HG02763 (cell line): ENCODE measurements around the gene ABCD4.
A peak's percentile ranks its signal among the peaks of the same experiment; 100 is the strongest.

Source experiments
- ATAC-seq: cut with Tn5 transposase; IDR thresholded peaks from one replicate; pipeline ENCODE4 v1.9.1; 2021; ENCODE audit warnings: mild to moderate bottlenecking, moderate library complexity; ENCODE audit not compliant: unreplicated experiment

The ABCD4 gene

DNA sequence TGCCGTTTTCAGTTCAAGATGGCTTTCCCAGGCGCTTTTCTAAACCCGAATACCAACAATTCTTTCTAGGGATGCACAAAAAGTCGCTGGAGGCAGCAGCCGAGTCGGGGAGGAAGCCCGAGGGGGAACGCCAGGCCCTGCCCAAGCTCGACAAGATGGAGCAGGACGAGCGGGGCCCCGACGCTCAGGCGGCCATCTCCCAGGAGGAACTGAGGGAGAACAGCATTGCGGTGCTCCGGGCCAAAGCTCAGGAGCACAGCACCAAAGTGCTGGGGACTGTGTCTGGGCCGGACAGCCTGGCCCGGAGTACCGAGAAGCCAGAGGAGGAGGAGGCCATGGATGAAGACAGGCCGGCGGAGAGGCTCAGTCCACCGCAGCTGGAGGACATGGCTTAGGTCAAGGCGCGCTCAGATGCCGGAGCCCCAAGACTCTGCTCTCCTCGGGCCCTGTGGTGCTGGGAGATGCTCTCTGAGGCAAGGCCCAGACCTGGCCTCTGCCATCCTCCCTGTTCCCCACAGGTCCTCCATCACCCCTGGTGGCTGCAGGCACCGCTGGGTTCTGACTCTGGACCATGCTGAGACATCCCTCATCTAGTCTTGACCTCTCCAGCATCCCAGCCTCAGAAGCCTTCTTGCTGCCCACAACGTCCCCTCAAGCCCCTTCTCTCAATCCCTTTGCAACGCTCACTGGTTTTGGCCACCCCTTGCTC lies 42.1 kb downstream of the ABCD4 start:
- ATAC-seq: no peak

- ATAC-seq: no peak
Measured at GRCh38 chr14:74259513-74259912, 43.2 kb downstream of the ABCD4 start.

GRCh38 chr14:74258764-74259035 lies 44.0 kb downstream of the ABCD4 start:
- no peak for ATAC-seq

DNA sequence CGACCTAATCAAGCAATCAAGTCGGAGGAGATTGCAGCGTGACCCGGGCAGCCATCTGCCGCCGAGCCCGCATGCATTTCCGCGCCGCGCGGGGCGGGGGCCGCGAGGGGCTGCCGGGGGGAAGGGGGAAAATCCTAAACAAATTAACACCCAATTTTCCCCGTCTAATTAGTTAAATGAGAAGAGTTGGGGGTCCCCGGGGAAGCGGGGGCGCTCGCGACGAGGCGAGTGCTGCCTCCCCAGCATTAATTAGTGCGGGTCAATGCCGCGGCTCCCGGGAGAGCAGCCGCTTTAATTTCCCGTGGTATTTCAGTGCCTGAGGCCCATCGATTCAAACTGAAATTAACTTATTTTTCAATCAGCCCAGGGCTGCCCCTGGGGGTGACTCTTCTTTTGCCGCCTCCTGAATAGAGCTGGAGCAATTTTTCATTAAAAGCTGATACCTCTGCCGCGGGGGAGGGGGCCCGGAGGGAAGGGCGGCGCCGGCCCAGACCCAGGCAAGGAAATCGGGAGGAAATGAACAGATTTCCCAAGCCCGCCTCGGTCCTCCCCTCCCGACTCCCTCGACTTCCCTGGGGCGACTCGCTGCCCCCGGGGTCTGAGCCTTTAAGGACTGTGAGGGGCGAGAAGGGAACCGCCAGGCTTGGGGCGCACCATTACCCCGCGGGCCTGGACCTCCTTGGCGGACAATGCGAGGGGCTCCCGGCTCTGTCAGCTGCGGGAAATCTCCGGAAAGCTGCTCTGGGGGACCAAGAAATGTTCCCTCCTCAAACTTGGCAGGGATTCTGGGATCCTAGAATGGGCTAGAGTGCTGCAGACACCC lies 44.6 kb downstream of the ABCD4 start:
- ATAC-seq: no peak

GRCh38 chr14:74257078-74257940 lies 45.4 kb downstream of the ABCD4 start:
- peak; percentile 72 for ATAC-seq

GRCh38 chr14:74255281-74255680 lies 47.5 kb downstream of the ABCD4 start:
- no peak for ATAC-seq

GRCh38 chr14:74249433-74250375 lies 53.0 kb downstream of the ABCD4 start:
- ATAC-seq: no peak

DNA sequence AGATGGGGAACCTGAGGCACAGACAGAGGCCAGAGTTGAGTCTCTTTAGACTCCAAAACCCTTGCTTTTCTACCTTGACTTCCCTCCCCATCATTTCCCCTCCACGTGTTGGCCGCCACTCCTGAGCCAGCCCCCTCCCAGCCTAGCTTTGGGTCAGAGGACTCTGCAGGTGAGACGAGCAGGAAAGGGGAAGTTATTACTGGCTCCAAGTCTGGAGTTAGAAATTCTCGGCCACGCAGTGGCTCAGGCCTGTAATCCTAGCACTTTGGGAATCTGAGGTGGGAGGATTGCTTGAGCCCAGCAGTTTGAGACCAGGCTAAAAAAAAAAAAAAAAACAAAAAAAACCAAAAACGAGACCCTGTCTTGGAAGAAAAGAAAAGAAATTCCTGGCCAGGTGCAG lies 54.7 kb downstream of the ABCD4 start:
- no peak for ATAC-seq

DNA sequence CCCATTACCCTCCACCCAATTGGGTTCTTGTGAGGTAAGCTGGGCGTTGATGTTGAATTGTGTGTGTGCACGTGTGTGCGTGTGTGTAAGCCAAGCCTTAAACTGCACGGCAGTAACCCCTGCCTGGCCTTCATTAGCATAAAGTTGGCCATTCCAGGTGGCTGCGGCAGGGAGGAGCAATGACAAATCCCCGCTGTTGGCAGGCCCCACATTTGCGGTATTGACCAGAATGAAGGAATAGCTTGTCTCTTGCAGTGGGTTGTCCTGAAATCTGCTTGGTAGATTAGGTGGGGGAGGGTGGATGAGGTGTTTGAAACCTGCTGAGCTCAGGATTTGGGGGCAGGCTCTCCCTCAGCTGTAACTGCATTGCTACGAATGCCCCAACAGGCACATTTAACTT lies 56.2 kb downstream of the ABCD4 start:
- ATAC-seq: no peak

- no peak for ATAC-seq
Measured at GRCh38 chr14:74245292-74245691, 57.4 kb downstream of the ABCD4 start.

DNA sequence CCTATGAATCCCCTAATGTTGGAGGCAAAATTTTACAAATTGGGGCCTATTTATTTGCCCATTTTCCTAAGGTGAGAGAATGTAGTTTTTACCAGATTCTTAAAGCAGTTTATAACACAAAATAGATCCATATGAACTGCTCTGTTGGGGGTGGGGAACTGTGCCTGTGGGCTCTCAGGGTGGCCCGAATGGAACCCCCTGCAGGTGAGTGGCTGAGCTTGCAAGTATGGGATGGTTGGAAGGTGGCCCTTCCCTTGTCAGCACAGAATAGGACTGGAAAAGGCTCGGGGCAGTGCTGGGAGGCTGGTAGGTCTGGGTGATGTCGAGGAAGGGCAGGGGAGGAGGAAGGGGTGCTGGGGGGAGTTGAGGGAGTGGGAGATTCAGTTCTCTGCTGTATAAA lies 58.6 kb downstream of the ABCD4 start:
- no peak for ATAC-seq

GRCh38 chr14:74243051-74243450 lies 59.7 kb downstream of the ABCD4 start:
- ATAC-seq: no peak

DNA sequence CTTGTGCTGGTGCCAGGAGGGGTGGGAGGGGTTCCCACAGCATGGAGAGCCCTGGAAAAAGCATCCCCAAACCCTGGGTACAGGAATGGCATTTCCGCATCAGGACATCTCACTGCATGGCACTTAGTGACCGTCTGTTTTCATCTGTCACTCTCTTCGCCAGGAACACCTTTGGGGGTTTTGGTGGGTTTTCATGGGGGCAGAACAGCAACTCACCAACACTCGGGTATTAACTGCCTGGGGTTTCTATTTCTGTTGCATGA lies 60.0 kb downstream of the ABCD4 start:
- ATAC-seq: no peak

- ATAC-seq: no peak
Measured at GRCh38 chr14:74242021-74242779, 60.5 kb downstream of the ABCD4 start.

DNA sequence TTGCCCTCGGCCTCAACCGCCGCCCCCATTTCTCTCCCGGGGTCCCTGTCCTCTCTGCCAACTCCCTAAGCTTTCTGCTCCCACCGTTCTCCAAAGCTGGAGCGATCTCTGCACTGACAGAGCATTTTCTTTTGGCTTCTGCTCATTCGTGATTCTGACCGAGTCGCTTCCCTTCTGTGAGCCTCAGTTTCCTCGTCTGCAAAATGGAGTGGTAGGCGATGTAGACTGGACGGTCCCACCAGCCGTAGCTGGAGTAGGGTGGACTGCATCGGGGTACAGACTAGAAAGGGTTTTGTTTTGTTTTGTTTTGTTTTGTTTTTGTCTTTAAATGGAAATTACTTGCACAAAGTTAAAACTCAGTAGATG lies 61.1 kb downstream of the ABCD4 start:
- no peak for ATAC-seq

- ATAC-seq: no peak
Measured at GRCh38 chr14:74240794-74241651, 61.7 kb downstream of the ABCD4 start.

- no peak for ATAC-seq
Measured at GRCh38 chr14:74239848-74240793, 62.6 kb downstream of the ABCD4 start.
